Retina (tissue), 1 donor: ENCODE data around the gene AGGF1.
A peak's percentile ranks its signal among the peaks of the same experiment; 100 is the strongest.
"Not testable (repeated sequence)": the region's sequence is repeated elsewhere in the genome, so short reads cannot be mapped to it uniquely, and the experiment has no call there.

ENCODE experiments used
- DNase-seq: peaks from one replicate; pipeline ENCODE4 v3.0.0-alpha.2; 2016

AGGF1 gene

GRCh38 chr5:77030097-77031071 lies at the start of gene AGGF1:
Gene AGGF1 (plus strand): TSS chr5:77030404. CDS start chr5:77030767, 363 bp downstream.
- DNase-seq: peak; percentile 94

GRCh38 chr5:76980518-76981144 lies 49.6 kb upstream of the AGGF1 start:
- no peak for DNase-seq

DNA sequence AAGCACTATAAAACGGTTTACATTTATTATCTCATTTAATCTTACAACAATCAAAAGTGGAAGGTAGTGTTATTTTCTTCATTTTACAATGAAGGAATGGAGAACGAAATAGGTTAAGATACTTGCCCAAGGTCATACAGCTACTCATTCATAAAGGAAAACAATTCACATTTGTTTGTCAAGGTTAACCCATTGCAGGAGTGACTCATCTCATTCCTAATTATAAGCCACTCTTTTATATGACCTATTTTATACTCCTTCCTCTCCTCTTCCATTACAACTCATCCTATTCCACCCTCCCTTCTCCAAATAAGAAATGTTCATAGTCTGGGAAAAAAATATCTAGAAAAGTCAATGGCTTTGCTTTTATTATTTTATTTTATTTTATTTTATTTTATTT lies 47.8 kb upstream of the AGGF1 start:
- no peak for DNase-seq

GRCh38 chr5:76983468-76983867 lies 46.7 kb upstream of the AGGF1 start:
- no peak for DNase-seq

GRCh38 chr5:76986825-76987526 lies 43.2 kb upstream of the AGGF1 start:
- no peak for DNase-seq

DNA sequence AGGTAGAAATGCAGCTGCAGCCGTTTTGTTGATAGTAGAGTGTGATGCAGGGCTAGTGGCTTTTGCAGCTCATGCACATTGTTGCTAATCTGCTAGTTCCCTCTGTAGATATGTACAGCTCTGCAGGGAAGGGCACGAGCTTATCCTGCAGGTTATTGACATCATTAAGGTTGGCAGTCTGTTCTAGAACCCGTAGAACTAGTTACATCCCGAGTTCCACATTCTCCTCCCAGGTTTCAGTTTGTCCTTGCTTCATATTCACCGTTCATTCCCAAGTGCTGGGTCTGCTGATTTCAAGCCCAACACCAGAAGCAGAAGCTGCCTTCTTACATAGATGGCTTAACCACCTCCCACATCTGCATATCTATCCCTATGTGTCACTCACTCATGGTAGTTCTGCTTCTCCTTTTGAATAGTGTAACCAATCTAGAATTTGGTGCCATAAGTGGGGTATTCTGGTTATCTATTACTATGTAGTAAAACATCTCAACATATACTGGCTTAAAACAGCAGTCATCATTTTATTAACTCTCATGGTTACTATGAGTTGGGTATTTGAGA lies 39.2 kb upstream of the AGGF1 start:
- DNase-seq: no peak

GRCh38 chr5:76993436-76993835 lies 36.8 kb upstream of the AGGF1 start:
- not testable (repeated sequence) for DNase-seq

GRCh38 chr5:76994337-76994736 lies 35.9 kb upstream of the AGGF1 start:
- no peak for DNase-seq

- DNase-seq: not testable (repeated sequence)
These were observed 32.0 kb upstream of the AGGF1 start for GRCh38 chr5:76998251-76998650.

GRCh38 chr5:76999451-76999850 lies 30.8 kb upstream of the AGGF1 start:
- no peak for DNase-seq

- no peak for DNase-seq
These were observed 27.0 kb upstream of the AGGF1 start for GRCh38 chr5:77003246-77003645.

DNA sequence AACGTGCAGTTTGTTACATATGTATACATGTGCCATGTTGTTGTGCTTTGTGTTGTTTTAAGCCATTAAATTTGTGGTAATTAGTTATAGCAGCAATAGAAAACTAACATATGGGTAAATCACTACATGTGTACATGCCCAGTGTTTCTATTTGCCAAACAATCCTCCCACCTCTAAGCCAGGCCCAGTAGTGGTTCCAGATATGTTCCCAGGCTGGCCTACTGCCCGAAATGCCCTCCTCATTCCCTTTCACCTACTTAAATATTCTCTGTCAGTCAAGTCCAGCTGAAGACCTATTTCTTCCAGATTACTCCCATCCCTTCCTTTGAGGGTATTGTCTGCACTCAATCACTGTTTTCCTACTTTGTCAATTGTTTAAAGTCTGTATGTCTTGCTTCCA lies 24.1 kb upstream of the AGGF1 start:
- no peak for DNase-seq

DNA sequence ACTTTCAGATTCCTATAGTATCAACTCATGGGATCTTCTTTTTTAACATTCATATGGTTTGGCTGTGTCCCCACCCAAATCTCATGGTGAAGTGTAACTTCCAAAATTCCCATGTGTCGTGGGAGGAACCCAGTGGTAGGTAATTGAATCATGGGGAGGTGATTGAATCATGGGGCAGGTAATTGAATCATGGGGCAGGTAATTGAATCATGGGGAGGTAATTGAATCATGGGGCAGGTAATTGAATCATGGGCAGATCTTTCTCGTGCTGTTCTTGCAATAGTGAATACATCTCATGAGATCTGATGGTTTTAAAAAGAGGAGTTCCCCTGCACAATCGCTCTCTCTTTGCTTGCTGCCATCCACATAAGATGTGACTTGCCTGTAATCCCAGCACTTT lies 21.8 kb upstream of the AGGF1 start:
- no peak for DNase-seq

DNA sequence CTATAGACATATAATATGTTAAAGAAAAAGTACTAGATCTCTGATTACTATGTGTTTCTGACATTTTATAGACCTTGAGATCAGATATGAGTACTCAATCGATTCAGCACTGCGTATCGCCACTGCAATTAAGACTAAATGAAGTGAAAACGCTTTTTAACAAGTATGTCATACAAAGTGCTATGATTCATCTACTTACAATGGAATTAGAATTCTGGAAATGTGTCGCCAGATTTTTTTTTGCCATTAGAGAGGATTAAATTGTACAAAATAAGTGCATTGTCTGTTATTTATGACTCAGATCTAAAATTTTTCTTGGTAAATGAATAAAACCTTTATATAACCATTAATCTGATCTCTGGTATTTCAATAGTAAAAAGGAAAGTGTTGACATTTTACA lies 20.0 kb upstream of the AGGF1 start:
- DNase-seq: no peak

DNA sequence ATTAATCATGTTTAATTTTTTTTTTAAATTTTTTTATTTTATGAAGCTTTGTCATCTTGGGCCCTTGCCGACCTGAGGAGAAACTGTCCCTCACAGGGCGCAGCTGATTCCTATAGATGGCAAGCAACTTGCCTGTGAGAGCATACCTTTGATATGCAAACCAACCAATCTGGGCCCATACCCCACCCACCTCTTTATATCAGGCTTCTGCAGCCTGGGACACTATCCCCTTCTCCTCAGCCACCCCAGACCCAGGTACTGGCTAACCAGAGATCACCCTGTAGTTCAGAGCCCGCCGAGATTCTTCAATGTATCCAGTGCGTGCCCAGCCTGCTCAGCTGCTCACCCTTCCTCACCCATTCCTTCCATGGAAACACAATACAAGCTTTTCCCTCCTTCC lies 18.7 kb upstream of the AGGF1 start:
- DNase-seq: no peak

DNA sequence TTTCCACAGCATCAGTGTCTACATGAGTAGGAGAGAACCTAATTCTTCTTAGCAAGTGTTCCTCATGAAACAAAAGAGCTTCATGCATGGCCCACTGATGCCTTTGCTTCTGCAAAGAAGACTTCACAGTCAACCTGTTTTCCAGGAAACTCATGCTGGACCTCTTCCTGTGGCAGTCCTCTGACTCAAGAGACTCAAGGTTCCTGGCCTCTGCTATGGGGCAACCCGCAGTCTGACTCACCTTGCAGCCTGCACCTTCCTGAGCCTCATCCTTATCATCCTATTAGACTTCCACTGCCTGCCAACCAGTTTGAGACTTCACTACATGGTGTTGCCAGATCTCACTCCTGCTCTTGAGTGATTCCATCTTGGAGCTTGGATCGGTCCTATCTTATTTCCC lies 17.6 kb upstream of the AGGF1 start:
- DNase-seq: no peak

GRCh38 chr5:77015938-77016569 lies 14.2 kb upstream of the AGGF1 start:
- no peak for DNase-seq

GRCh38 chr5:77016962-77017361 lies 13.2 kb upstream of the AGGF1 start:
- no peak for DNase-seq

DNA sequence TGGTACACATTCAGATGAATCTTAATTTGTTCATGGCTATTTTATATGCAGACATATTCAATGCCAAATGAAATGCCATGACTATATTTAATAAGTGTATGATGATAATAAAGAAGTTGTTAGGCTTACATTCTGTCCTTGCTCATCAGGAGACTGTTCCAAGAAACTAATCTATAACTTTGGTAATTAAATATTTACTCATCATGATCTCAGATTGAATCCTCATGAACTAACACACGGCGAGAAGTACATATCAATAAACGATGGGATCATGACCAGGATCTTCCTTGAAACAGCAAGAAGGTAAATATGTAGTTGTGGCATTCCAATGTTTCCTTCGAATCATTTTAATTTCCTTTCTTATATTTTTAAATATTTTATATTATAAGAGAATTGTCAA lies 12.5 kb upstream of the AGGF1 start:
- DNase-seq: no peak

- no peak for DNase-seq
These were observed 7.4 kb upstream of the AGGF1 start for GRCh38 chr5:77022511-77023417.

DNA sequence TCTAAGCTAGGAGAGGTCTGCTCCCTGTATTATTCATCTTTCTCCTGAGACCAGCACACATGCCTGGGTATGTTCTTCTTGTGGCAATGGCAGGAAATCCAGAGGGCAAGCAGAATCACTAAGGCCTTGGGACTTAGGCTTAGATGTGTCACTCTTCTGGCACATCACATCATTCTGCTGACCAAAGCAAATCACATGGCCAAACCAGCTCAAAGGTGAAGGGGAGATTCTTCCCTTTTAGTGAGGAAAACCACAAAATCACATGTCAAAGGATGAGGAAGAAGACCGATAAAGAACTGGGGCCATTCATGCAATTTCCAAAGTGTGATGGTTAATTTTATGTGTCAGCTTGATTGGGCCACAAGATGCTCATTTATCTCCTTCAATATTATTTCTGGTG lies 5.7 kb upstream of the AGGF1 start:
- DNase-seq: no peak
